HG03521 (cell line): Measurements from ENCODE around the gene NLGN1.

Experiments used
- ATAC-seq: cut with Tn5 transposase; IDR thresholded peaks from one replicate; pipeline ENCODE4 v1.9.1; 2021; ENCODE audit warnings: mild to moderate bottlenecking, moderate library complexity; ENCODE audit not compliant: unreplicated experiment

NLGN1 gene

DNA sequence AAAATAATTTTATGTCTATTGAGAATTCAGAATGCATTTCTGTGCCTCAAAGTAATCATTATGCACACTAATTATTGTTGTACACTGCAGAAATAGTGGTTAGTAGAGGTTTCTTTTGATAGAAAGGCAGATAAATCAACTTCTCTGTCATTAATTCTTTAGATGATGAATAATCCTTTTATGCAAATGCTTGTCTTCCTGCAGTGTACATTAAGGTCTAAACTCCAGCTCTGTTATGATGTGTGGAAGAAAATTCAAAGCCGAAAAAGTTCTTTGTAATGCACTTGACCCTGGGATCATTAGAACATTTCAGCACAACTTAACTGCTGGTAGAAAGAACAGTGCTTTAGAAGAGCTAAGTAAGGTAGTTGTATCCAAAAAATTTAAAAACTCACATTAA is 353.0 kb downstream of the NLGN1 start:
- no peak for ATAC-seq

DNA sequence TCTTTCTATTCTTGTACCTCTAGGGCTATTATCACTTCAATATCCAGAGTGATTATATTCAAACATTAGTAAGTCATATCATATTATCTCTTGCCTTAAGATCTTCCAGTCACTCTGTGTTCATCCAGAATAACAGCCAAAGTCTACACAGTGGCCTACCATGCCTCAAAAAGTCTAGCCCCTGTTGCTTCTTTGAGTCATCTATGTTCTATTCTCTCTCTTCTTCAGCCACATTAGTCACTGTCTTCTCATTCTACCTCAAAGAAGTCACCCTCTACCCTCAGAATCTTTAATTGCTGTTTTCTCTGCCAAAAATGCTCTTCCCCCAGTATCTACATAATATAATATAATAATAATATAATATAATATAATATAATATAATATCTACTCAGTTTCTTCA is 356.0 kb downstream of the NLGN1 start:
- ATAC-seq, result no peak

DNA sequence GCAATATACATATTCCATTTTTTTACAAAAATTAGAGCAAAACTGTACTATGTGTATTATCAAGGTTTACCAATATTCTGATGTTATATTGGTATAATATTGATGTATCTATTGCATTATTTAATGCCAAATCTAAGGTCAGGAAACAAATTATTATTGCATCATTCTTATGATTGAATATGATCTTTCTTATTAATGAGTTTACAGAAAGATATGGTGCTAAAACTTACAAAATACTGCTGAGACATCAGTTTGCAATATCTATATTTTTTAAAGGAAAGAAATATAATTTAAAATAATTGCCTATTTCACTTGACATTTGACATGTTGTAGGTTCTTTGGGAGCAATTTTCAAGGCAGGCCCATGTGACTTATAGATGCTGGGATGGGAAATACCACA is 357.6 kb downstream of the NLGN1 start:
- no peak for ATAC-seq

DNA sequence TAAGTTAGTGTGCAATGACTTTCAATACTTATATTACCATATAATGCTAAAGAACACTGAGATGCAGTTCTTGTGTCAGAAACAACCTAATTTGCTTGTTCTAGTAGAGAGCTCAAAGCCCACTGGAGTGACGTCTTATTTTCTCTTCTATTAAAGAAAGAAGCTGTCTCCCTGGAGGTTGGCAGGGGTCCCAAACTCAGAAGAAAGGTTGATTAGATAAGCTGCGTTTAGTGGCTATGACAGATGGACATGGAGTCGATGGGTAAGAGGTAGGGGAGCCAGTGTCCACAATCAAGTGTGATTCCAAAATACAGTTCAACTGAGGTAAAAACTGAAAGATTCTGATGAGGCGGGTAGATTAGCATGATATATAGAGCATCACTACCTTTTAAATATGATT is 363.6 kb downstream of the NLGN1 start:
- ATAC-seq, result no peak

DNA sequence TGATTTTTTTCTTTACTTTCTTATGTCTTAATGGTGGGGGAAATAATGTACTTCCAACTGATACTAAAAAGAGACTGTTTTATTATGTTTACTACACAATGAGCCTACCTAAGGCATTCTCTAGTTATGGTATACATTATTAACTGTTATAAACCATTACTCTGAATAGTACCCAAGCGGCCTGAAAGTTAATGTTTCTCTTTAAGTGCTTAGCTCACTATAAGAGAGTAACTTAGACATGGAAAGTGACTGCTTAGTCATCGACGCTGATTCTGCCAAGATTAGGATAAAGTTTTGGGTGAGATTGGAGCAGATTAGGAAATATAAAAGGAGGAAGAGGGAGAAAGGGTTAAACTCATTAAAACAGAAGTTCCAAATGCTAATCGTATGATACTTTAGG is 365.0 kb downstream of the NLGN1 start:
- ATAC-seq, result no peak

DNA sequence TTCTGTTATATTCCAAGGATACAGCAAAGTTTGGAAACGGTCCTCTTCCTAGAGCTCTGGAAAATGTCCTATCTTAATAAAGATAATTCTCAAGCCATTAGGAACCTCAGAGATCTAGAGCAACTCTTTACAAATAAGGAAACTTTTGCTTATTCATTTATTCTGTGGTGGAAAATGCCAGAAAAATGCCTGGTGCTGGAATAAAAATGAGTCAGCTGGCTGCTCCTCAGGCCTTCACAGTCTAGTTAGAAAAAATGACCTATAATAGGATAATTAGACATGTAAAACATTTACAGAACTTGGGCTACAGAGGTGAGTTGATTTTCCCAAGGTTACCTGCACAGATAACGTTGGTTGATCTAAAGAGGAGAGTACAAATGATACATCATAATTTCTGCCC is 372.5 kb downstream of the NLGN1 start:
- ATAC-seq, result no peak

DNA sequence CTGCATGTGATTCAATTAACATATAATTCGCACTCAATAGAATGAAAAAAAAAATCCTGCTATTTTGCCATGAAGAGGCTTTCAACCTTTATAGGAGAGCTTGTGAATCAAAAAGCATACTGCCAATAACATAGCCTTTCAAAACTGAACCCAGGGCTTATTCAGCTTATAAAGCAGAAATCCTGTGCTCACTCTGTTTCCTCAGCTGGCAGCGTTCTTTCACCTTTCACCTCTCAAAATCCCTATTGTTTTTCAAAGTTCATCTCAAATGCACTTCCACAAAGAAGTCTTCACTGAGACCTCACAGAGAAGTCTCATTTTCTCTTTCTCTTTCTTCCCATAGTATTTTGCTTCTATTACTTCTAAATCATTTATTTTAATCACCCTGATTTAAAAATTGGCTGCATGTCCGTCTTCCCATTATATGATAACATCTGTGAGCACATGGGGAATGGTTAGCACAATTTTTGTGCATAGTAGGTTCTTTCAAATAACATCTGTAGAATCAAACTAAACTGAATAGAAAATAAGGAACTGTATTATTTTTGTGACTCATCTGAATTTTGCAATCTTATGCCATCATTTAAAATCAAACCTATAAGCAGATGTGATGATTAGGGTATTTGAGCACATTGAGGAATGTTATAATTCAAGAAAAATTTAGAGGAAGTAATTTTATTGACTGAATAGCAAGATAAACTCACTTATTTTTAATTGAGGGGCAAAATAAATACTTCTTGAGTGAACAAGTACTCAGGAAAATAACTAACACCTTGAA is 373.4 kb downstream of the NLGN1 start:
- no peak for ATAC-seq

DNA sequence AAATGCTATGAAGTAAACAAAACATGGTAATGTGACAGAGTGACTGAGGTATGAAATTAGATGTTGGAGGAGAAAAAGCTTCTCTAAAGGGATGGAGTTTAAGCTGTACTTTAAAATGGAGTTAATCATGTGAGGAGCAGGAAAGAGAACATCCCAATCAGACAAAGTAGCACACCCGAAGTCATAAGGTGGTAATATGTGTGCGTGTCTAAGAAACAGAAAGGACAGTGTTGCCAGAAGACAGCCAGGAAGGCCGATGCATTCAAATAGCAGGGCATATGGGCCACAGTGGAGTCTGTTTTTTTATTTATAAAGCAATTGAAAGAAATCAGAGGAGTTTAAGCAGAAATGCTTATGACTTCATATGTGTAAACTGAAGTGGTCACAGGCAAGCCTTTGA is 376.3 kb downstream of the NLGN1 start:
- no peak for ATAC-seq

DNA sequence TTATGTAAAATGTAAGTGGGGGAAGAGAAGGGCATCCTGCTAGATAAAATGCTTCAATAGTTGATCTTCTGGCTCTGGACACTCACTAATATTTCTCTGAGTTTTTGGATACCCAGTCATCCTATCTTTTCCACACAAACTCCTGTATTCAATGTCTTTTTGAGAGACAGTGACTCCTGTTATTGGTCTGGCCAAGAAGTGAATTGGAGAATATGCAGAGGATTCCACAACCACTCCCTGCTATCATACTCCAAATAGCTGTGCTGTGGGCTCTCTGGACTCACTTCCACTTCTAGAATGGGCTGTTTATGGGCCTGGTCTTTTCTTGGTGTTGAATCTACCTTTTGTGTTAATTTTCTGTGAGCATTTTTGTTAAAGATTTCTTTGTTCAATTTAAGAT is 376.8 kb downstream of the NLGN1 start:
- ATAC-seq, result no peak

DNA sequence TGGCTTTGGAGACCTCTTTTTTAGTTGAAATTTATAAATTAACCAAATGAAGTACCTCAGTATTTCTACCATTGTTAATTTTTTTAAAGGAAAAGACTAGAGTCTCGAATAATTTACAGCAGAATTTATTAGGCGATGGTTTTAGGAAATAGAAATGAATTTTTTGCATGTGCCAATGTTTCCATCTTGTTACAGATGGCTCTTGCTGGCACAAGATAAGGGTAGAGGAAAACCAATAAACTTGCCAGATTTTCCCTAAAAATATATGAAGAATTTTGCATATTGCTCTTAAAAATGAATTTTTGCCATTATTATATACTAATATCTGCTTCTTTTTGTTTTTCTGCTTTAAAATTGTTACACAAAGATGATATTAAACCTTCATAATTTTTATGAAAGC is 380.7 kb downstream of the NLGN1 start:
- ATAC-seq, result no peak

DNA sequence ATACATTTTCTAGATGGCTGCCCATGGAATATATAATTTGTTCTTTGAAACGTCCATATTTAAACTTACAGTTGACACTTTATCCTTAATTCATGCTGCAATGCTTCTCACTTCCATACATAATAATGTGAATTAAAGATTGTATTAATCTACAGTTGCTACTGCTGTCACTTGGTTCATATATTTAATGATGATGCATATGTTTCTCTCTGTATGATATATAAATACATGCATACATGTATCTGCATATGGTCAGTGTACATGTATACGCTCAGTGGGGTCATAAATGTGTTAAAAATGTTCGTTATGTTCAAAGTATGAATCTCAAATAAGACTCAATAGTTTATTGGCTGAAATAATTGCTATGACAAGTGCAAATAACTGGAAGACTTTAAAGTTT is 382.5 kb downstream of the NLGN1 start:
- no peak for ATAC-seq

DNA sequence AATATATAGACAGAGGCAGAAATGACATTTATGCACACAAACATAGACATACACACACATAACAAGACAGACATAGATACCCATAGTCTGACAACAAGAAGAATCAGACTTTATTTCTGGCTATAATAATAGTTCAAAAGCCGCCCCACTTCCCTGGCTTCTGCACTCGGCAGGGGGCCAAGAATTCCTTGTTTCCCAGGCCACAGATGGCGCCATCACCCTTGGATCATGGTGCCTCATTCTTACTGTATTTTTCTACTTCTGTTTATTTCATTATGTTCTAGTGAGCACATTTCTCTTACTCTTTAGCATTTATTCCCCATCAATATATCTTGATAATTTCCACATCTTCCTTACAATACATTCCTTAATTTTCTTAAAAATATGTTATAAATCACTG is 387.5 kb downstream of the NLGN1 start:
- ATAC-seq, result no peak

DNA sequence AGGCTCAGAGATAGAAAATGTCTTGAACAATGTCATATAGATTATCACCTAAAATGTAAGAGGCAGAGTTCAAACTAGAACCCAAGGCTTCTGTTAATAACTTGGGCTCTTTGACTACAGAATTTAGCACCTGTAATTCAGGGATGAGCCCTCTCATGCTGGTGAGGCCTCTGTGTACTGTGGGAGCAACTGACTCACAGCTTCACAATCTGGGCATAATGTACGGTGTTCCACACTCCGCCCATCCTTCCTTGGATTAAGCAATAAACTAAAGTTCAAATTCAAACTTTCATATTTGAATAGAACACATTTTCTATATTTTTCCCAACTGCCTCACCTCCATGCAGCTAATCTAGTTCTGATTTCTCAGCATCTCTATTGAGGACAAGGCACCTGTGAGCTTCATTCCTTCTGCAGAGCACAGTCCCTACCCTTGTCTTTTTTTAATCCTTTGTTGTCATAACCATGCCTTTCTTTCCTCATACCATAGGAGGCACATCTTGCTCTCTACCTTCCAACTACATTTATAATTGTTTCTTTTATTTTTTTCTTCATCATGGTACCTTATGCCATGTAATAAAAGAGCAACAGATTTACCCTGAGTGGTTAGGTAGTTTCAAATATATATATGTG is 392.1 kb downstream of the NLGN1 start:
- ATAC-seq, result no peak

DNA sequence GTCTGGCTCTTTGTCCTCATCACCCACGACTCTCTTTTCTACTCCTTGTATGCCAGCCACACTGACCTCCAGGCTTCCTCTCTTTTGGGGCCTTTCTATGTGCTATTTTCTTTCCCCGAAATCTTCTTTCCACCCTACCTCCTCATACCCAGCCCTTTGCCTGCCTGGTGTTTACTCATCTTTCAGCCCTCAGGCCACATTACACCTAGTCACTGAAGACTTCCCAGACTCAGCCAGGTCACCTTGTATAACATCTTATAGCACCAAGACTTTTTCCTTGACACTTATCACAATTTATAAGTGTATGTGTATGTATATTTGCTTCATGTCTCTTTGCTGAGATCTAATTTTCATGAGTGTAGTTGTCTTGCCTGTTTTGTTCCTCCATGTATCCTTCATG is 396.4 kb downstream of the NLGN1 start:
- no peak for ATAC-seq

DNA sequence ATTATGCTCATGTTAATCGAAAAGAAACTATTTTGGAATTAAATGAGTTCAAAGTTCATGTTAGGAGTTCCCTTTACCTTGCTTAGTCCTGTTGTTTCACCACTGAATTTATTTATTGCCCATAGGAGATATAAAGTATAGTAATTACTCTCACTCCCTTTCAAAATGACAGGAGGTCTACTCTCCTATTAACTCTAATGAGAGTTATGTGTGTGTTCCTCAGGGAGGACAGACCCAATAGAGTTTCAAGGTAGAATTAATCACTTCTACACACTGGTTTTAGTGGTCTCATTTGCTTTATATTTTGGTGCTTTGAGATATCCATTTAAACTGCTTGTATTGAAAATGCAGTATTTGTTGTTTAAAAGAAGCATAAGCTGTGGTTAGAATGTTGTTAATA is 398.9 kb downstream of the NLGN1 start:
- ATAC-seq, result no peak

DNA sequence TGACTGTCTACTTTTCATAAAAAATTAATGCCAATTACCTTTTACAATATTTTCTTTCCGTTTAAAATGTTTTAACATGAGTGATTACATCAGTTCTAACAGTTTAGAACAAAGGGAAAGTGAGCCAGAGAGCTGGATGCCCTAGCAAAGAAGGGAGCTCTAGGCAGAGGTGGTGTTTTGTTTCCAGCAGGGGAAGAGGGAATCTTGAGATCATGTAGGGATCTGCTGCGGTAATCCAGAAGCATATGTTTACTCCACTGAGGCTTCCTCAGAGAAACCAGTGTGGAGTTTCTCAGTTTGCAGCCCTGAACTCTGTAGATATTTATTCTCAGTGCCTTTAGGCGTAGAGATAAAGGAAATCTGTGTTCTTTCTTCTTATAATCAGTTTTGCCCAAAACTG is 399.3 kb downstream of the NLGN1 start:
- ATAC-seq, result no peak

DNA sequence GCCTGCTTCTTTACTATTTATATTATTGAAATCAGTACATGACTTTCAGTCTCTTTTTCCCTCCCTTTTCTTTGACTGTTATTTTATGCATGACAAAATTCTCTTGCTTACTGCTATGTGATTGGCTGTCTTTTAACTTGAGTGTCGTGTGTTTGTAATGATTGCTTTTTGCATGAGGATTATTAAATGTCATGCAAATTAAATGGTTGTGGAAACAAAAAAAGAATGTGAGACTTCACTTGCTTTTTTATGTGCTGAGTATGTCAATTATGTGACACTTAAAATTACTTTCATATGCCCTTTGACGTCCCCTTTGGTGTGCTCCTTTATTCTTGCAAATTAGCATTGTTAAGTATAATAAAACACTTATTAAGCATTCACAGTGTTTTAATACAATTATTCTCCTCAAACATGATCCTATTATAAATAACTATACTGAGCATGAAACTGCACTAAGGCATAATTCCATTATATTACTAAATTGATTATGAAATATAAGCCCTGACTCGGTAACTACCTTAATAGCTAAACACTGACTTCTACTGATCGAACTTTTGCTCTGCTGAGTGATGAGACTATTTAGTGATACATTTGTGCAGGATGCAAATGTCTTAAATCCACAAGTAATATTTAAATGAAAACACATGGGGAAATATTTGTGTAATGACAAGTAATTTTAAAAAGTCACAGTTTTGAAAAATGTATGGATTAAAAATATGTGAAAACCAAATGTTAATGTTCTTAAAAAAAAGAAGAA is 401.7 kb downstream of the NLGN1 start:
- no peak for ATAC-seq

DNA sequence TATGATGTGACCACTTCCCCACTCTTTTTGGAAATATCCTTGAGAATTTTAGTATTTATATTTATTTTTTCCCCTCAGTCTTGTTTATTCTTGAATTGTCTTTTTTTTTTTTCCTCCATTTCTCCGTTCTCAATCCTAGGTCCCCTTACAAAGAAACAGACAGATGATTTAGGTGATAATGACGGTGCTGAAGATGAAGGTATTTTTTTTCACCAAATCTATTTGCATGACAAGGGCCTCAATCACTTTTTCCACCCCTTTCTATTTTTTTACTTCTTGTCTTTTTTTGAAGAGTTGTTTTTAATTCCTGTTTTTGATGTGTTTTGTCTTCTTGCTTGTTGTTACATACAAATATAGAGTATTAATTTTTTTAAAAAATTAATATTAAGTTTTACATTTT is 402.6 kb downstream of the NLGN1 start:
- ATAC-seq, result no peak

DNA sequence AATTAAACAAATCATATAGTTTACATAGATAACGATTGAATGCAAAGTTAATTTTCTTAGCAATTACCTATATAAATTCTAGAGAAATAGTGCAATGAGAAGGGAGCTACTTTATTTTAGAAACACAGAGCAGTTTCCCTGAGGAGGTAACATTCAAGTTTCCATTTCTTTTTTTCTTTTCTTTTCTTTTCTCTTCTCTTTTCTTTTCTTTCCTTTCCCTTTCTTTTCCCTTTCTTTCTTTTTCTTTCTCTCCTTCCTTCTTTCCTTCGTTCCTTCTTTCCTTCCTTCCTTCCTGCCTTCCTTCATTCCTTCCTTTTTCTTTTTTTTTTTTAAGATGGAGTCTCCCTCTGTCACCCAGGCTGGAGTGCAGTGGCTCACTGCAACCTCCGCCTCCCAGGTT is 417.3 kb downstream of the NLGN1 start:
- ATAC-seq, result no peak

DNA sequence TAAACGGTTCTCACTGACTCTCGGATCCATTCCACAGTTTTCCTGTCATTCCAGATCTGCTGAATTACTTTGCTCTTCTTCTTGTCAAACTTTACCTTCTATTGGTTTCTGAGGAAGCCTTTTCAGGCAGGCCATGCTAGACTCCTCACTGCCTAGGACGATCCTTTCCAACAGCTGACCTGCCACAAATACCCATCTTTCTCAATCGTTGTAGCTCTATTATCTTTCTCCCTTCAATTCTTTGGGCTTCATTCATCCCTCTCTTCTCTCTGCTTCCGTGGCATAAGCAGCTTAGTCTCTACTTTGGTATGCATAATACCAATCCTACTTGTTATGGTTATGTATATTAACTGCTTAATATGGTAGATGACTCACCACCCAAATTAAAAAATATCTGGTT is 421.8 kb downstream of the NLGN1 start:
- no peak for ATAC-seq

DNA sequence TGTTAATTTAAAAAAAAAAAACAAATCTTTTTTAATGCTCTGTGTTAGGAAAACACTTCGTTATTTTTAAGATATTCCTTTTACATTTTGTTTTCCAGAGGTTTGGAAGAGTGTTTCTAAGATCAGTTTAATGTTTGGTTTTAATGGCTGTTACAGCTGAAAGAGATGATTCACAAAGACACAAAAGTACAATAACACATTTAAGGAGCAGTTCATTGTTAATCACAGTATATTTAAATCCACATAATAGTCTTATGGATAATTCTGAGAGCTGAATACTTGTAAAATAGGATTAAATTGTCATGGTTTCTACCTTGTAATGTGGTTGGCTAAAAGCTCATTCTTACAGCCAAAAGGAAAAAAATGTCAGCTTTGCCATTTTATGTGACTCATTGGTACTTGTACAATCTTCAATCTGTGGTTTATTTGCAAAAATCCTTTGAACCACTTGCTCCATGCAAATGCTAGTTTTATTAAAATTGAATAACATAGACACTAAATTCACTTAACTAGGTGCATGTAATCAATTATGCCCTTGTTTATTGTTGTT is 426.4 kb downstream of the NLGN1 start:
- no peak for ATAC-seq

DNA sequence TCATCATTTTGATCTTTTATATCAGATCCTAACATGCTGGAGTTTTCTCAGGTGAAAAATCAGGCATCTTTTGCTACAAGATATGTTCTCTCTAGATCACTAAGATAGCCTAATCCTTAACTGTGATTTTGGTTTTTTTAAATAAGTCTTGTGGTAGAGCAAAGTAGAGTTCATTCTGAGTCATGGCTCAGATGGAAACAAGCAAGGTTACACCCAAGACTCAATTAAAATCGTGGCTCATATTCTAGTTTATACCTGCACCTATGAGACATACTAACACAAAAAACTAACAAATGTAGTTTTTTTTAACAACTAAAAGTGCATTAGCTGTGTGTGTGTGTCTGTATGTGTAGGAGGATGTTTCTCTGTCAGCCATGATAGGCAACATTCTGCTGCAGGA is 428.2 kb downstream of the NLGN1 start:
- ATAC-seq, result no peak
